SU-DHL-6 (cell line): Measurements from ENCODE around the gene RPTOR.

ENCODE experiments used
- H2AFZ ChIP-seq: fragments of 200-600 bp; sonication (generic); 2 replicates; pipeline ENCODE4 v1.6.1; 2014; ENCODE audit warnings: low read depth, mild to moderate bottlenecking, moderate library complexity, mixed read lengths, antibody characterized with exemption, low read length; ENCODE audit not compliant: severe bottlenecking
- H3F3A ChIP-seq: fragments of 200-600 bp; shearing (Covaris generic); 2 replicates; pipeline ENCODE4 v1.6.0; 2016; ENCODE audit warnings: antibody characterized with exemption, mild to moderate bottlenecking; ENCODE audit not compliant: insufficient read depth
- H3K27ac ChIP-seq: fragments of 200-600 bp; sonication (generic); 2 replicates; pipeline ENCODE4 v1.5.1; 2016; ENCODE audit warnings: low read depth, mild to moderate bottlenecking, low read length, moderate library complexity, mixed read lengths
- H3K27me3 ChIP-seq: fragments of 200-600 bp; sonication (generic), shearing (Covaris generic); 2 replicates; pipeline ENCODE4 v1.6.0; 2014; ENCODE audit warnings: mild to moderate bottlenecking, low read length
- H3K36me3 ChIP-seq: fragments of 200-600 bp; sonication (generic); 2 replicates; pipeline ENCODE4 v1.6.1; 2014; ENCODE audit warnings: mild to moderate bottlenecking, low read length, mixed read lengths
- H3K4me2 ChIP-seq: fragments of 300-600, 200-600 bp; shearing (Covaris generic), sonication (generic); 2 replicates; pipeline ENCODE4 v1.6.0; 2014; ENCODE audit warnings: low read length, low read depth, mild to moderate bottlenecking; ENCODE audit not compliant: poor library complexity, severe bottlenecking
- H3K4me3 ChIP-seq: fragments of 200-600 bp; sonication (generic); 2 replicates; pipeline ENCODE4 v1.5.1; 2014; ENCODE audit warnings: antibody characterized with exemption, low read length, mild to moderate bottlenecking, mixed read lengths; ENCODE audit not compliant: insufficient read depth, poor library complexity, severe bottlenecking
- H3K79me2 ChIP-seq: fragments of 200-600 bp; sonication (generic); 2 replicates; pipeline ENCODE4 v1.6.1; 2014; ENCODE audit warnings: mild to moderate bottlenecking, low read length, moderate library complexity; ENCODE audit not compliant: insufficient read depth
- H3K9ac ChIP-seq: fragments of 200-600 bp; sonication (generic); 2 replicates; pipeline ENCODE4 v1.7.0; 2014; ENCODE audit warnings: mild to moderate bottlenecking, low read length
- H3K9me2 ChIP-seq: fragments of 200-600 bp; sonication (generic); replicated peaks from 2 replicates; pipeline ENCODE4 v1.6.1; 2014; ENCODE audit warnings: low read length; ENCODE audit not compliant: insufficient read depth
- H3K9me3 ChIP-seq: fragments of 200-600 bp; sonication (generic); 2 replicates; pipeline ENCODE4 v1.6.1; 2014; ENCODE audit warnings: low read length, mixed read lengths; ENCODE audit not compliant: insufficient read depth
- H4K20me1 ChIP-seq: fragments of 200-600 bp; sonication (generic); 2 replicates; pipeline ENCODE4 v1.6.1; 2014; ENCODE audit warnings: low read depth, mild to moderate bottlenecking, antibody characterized with exemption, low read length, moderate library complexity, mixed read lengths
- CTCF ChIP-seq: fragments of 200-600 bp; sonication (generic); IDR thresholded peaks from one replicate; pipeline ENCODE4 v1.5.1; 2017; ENCODE audit warnings: antibody characterized with exemption, mild to moderate bottlenecking, low read length, moderate library complexity; ENCODE audit not compliant: insufficient read depth, poor library complexity, severe bottlenecking
- EZH2phosphoT487 ChIP-seq: fragments of 200-600 bp; sonication (generic), shearing (Covaris generic); conservative IDR thresholded peaks from 2 replicates; pipeline ENCODE4 v1.6.1; 2018; ENCODE audit warnings: mild to moderate bottlenecking, antibody characterized with exemption, low read length, moderate library complexity, mixed read lengths

The RPTOR gene

GRCh38 chr17:80948019-80948975 lies 403.7 kb downstream of the RPTOR start:
- H3K9ac ChIP-seq = no peak overlapping the region
- H3K79me2 ChIP-seq = no peaks in the 10 kb centered on the region
- H3K9me2 ChIP-seq = no peaks in the 10 kb centered on the region
- no peak overlapping the region for H3K4me2 ChIP-seq
- no peaks in the 10 kb centered on the region for H3K9me3 ChIP-seq
- H3K27ac ChIP-seq = no peak overlapping the region
- H2AFZ ChIP-seq = no peak overlapping the region
- H3K27me3 ChIP-seq = no peaks in the 10 kb centered on the region
- TF ChIP-seq CTCF (no peak), EZH2phosphoT487 (no peak)
- no peaks in the 10 kb centered on the region for H4K20me1 ChIP-seq
- H3K4me3 ChIP-seq = no peak overlapping the region
- H3F3A ChIP-seq = no peaks in the 10 kb centered on the region
- H3K36me3 ChIP-seq = no peaks in the 10 kb centered on the region

- no peaks in the 10 kb centered on the region for H4K20me1 ChIP-seq
- no peaks in the 10 kb centered on the region for H3K9me3 ChIP-seq
- no peak overlapping the region for H3K9ac ChIP-seq
- no peaks in the 10 kb centered on the region for H3K9me2 ChIP-seq
- no peaks in the 10 kb centered on the region for H3K79me2 ChIP-seq
- no peak overlapping the region for H3K4me2 ChIP-seq
- H2AFZ ChIP-seq = no peak overlapping the region
- no peak overlapping the region for H3K27ac ChIP-seq
- H3K36me3 ChIP-seq = no peaks in the 10 kb centered on the region
- no peaks in the 10 kb centered on the region for H3K27me3 ChIP-seq
- no peak overlapping the region for H3K4me3 ChIP-seq
- no peaks in the 10 kb centered on the region for H3F3A ChIP-seq
- no peak for TF ChIP-seq EZH2phosphoT487
- TF ChIP-seq CTCF = no peak
Measured at GRCh38 chr17:80948976-80949450, 404.4 kb downstream of the RPTOR start.

GRCh38 chr17:80949451-80950421 lies 405.1 kb downstream of the RPTOR start:
- Histone ChIP-seq H3K4me2 (no peak overlapping the region), H3K36me3 (no peaks in the 10 kb centered on the region)
- TF ChIP-seq CTCF (no peak), EZH2phosphoT487 (no peak)

More at GRCh38 chr17:80949451-80950421, 405.1 kb downstream of the RPTOR start:
- Histone ChIP-seq H3K9me2 (no peaks in the 10 kb centered on the region), H2AFZ (no peak overlapping the region), H3K27ac (no peak overlapping the region), H3K79me2 (no peaks in the 10 kb centered on the region), H4K20me1 (no peaks in the 10 kb centered on the region), H3F3A (no peaks in the 10 kb centered on the region), H3K9me3 (no peaks in the 10 kb centered on the region), H3K4me3 (no peak overlapping the region), H3K9ac (no peak overlapping the region), H3K27me3 (no peaks in the 10 kb centered on the region)
